ENCODE results near the gene NKRF. TPM values are rescaled to one million over a fixed set of nuclear protein-coding genes. Genes with fewer than 3 reads are reported as not detected.

The NKRF gene
- total and polyA plus RNA-seq, 9 of the 15 experiments (the other 6 are each of a cell fraction or from before 2014, with no cell fraction given) = 8.9 to 31.9 (median 19.0) TPM

DNA sequence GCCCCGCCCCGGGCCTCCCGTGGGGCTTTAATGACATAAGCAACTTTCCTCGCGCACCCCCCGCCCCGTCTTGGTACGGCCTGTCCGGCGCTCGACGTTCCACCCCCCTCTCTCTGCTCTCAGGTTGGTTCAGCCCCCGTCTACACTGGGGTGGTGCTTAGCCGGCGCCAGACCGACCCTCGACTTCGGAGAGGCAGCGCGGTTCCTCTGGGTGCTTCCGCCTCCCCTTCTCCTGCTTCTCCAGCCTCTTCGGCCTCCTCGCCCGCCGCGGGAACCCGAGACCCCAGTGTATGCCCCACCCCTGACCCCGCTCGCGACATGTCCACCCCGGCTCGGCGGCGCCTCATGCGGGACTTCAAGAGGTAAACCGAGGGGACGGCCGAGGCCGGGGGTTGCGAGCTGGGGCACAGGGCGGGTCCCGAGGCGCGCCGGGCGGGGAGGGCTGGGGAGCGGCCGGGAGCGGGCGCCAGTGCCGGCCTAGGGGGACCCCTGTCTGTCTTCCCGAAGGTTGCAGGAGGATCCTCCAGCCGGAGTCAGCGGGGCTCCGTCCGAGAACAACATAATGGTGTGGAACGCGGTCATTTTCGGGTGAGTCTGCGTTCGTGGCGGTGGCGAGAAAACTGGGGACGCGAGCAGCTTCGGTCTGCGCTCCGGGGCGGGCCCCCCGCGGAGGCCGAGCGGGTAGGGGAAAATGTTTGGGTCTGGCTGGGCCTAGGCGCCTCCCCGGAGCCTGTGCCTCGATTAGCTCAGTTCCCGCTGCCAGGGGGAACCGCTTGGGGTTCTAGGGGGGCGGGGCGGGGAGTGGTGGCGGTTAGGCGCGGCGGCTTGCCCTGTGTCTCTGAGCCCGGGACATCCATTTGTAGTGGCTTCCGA, 31.6 kb downstream of the NKRF start, which contains the start of gene UBE2A (continued):
- no peak for TF ChIP-seq KLF13 (tag; IDR thresholded peaks at IDR 0.05; ENCODE audit: borderline replicate concordance, low read depth)
- TF ChIP-seq, protein P1, sequence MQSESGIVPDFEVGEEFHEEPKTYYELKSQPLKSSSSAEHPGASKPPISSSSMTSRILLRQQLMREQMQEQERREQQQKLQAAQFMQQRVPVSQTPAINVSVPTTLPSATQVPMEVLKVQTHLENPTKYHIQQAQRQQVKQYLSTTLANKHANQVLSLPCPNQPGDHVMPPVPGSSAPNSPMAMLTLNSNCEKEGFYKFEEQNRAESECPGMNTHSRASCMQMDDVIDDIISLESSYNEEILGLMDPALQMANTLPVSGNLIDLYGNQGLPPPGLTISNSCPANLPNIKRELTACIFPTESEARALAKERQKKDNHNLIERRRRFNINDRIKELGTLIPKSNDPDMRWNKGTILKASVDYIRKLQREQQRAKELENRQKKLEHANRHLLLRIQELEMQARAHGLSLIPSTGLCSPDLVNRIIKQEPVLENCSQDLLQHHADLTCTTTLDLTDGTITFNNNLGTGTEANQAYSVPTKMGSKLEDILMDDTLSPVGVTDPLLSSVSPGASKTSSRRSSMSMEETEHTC (IDR thresholded peaks at IDR 0.05) = 0 out of 2 replicates have a peak, but pooled peaks have one; percentile 23
- no peak for TF ChIP-seq NR2F6 (CRISPR knock-in tag; IDR thresholded peaks at IDR 0.05)
- no peak for TF ChIP-seq HEY1 (CRISPR knock-in tag; IDR thresholded peaks at IDR 0.05; ENCODE audit: borderline replicate concordance)
- no peak for TF ChIP-seq PURB (CRISPR knock-in tag; IDR thresholded peaks at IDR 0.05; ENCODE audit: low read depth)
- no peak for TF ChIP-seq TBL1XR1 (IDR thresholded peaks at IDR 0.05; ENCODE audit: low read length in 2 of 2)
- TF ChIP-seq EZH2 (IDR thresholded peaks at IDR 0.05; ENCODE audit: borderline replicate concordance, low read depth, low read length) = no peak
- TF ChIP-seq ETV6 (IDR thresholded peaks at IDR 0.05; ENCODE audit: borderline replicate concordance in 1 of 2, low read depth in 2 of 2, low read length in 1 of 2) = no peak
- 0 out of 2 replicates have a peak, but pooled peaks have one; percentile 71 for TF ChIP-seq ETV6 (CRISPR knock-in tag; IDR thresholded peaks at IDR 0.05; ENCODE audit: borderline replicate concordance)
- TF ChIP-seq NBN (IDR thresholded peaks at IDR 0.05; ENCODE audit: low read depth) = peak; percentile 46; the same call in 1 of the 2 replicates
- no peak for TF ChIP-seq ZC3H11A (IDR thresholded peaks at IDR 0.05; ENCODE audit: low read depth, low read length)
- TF ChIP-seq, protein P2, sequence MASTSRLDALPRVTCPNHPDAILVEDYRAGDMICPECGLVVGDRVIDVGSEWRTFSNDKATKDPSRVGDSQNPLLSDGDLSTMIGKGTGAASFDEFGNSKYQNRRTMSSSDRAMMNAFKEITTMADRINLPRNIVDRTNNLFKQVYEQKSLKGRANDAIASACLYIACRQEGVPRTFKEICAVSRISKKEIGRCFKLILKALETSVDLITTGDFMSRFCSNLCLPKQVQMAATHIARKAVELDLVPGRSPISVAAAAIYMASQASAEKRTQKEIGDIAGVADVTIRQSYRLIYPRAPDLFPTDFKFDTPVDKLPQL (IDR thresholded peaks at IDR 0.05; ENCODE audit: extremely low read depth, insufficient read length) = no peak
- no peak for TF ChIP-seq KHSRP (IDR thresholded peaks at IDR 0.05)
- TF ChIP-seq ZSCAN29 (IDR thresholded peaks at IDR 0.05) = peak; percentile 81
- TF ChIP-seq, protein P3, sequence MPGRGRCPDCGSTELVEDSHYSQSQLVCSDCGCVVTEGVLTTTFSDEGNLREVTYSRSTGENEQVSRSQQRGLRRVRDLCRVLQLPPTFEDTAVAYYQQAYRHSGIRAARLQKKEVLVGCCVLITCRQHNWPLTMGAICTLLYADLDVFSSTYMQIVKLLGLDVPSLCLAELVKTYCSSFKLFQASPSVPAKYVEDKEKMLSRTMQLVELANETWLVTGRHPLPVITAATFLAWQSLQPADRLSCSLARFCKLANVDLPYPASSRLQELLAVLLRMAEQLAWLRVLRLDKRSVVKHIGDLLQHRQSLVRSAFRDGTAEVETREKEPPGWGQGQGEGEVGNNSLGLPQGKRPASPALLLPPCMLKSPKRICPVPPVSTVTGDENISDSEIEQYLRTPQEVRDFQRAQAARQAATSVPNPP (IDR thresholded peaks at IDR 0.05; ENCODE audit: borderline replicate concordance, insufficient read depth, insufficient read length) = no peak
- TF ChIP-seq CEBPG (CRISPR knock-in tag; IDR thresholded peaks at IDR 0.05) = no peak
- TF ChIP-seq CEBPG (tag; conservative IDR thresholded peaks at IDR 0.05 in 1 of 2, IDR thresholded peaks at IDR 0.05 in 1 of 2) = no peak
- TF ChIP-seq, protein P4, sequence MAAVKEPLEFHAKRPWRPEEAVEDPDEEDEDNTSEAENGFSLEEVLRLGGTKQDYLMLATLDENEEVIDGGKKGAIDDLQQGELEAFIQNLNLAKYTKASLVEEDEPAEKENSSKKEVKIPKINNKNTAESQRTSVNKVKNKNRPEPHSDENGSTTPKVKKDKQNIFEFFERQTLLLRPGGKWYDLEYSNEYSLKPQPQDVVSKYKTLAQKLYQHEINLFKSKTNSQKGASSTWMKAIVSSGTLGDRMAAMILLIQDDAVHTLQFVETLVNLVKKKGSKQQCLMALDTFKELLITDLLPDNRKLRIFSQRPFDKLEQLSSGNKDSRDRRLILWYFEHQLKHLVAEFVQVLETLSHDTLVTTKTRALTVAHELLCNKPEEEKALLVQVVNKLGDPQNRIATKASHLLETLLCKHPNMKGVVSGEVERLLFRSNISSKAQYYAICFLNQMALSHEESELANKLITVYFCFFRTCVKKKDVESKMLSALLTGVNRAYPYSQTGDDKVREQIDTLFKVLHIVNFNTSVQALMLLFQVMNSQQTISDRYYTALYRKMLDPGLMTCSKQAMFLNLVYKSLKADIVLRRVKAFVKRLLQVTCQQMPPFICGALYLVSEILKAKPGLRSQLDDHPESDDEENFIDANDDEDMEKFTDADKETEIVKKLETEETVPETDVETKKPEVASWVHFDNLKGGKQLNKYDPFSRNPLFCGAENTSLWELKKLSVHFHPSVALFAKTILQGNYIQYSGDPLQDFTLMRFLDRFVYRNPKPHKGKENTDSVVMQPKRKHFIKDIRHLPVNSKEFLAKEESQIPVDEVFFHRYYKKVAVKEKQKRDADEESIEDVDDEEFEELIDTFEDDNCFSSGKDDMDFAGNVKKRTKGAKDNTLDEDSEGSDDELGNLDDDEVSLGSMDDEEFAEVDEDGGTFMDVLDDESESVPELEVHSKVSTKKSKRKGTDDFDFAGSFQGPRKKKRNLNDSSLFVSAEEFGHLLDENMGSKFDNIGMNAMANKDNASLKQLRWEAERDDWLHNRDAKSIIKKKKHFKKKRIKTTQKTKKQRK (IDR thresholded peaks at IDR 0.05; ENCODE audit: borderline replicate concordance, low read depth, low read length) = no peak
- TF ChIP-seq RCOR1 (IDR thresholded peaks at IDR 0.05; ENCODE audit: borderline replicate concordance in 1 of 2, low read depth in 2 of 2, low read length in 2 of 2) = peak in 1 of 2 experiments; percentile 47; a peak in 1 of 4 replicates
- peak; percentile 31 to 99; a peak in 3 of 4 replicates for TF ChIP-seq FOXK2 (conservative IDR thresholded peaks at IDR 0.05 in 1 of 2, IDR thresholded peaks at IDR 0.05 in 1 of 2; ENCODE audit: low read depth in 2 of 2)
- 0 out of 2 replicates have a peak, but pooled peaks have one; percentile 4 for TF ChIP-seq ZNF384 (IDR thresholded peaks at IDR 0.05; ENCODE audit: low read depth, low read length)
